Brain microvascular endothelial cell (primary cell): ENCODE data around the gene ARMC9.
"Not testable (repeated sequence)": the region's sequence is repeated elsewhere in the genome, so short reads cannot be mapped to it uniquely, and the experiment has no call there.

Experiments used
- DNase-seq: peaks from one replicate; pipeline ENCODE4 v3.0.0-alpha.2; 2020
- H3K27ac ChIP-seq: fragments of 250-450 bp; sonication (Bioruptor Pico); 2 replicates; pipeline ENCODE4 v1.5.1; 2020; ENCODE audit warnings: mild to moderate bottlenecking, moderate library complexity
- H3K27me3 ChIP-seq: fragments of 250-450 bp; sonication (Bioruptor Pico); replicated peaks from 2 replicates; pipeline ENCODE4 v1.5.1; 2020; ENCODE audit warnings: mild to moderate bottlenecking
- H3K36me3 ChIP-seq: fragments of 250-450 bp; sonication (Bioruptor Pico); replicated peaks from 2 replicates; pipeline ENCODE4 v1.5.1; 2020; ENCODE audit warnings: mild to moderate bottlenecking
- H3K4me3 ChIP-seq: 2 replicates; pipeline ENCODE4 v1.5.1; 2011; ENCODE audit warnings: low read depth, mild to moderate bottlenecking, control low read depth, low read length, moderate library complexity
- in situ Hi-C: cut with HindIII; loops from 2 replicates; pipeline ENCODE4 v1.10.0; 2017; ENCODE audit warnings: low sequenced_read_pairs, low pct_ligation_motif_present
- TF ChIP-seq, protein P1 (sequence below): IDR thresholded peaks from 2 replicates; pipeline ENCODE4 v1.5.1; 2011; ENCODE audit warnings: low read depth, mild to moderate bottlenecking, moderate library complexity, low read length, control low read depth, inconsistent platforms; ENCODE audit errors: missing control alignments

ARMC9 gene

DNA sequence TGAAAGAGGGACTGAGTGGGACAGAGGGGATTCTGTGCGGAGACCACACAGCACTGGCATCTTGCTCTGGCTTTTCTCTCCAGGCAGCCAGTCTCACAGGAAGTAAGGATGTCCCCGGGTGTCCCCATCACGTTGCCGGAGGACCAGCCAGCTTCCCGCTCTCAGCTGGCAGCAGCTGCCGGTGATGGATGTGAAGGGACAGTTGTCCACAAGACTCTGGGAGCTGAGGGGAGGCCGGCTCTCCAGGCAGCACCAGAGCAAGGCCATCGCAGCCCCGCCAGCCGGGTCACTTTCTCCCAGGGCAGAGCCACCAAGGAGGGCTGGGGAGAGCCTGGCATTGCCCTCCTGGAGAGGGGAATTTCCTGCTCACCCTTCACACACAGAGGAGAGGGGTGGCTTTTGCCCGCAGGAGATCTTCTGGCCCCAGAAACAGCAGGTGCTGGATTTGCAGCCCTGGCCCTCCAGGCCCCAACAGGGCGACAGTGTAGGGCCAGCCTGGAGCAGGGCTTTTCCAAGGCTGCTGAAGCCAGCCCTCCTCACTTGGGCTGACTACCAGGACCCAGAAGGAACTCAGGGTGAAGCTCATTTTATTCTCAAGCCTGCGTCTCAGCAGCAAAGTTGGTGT, 173.1 kb downstream of the ARMC9 start:
- Histone ChIP-seq H3K27ac (no peak overlapping the region), H3K27me3 (no peaks in the 10 kb centered on the region), H3K4me3 (no peak overlapping the region), H3K36me3 (no peaks in the 10 kb centered on the region)
- in situ Hi-C loops: no loop called here
- no peak for DNase-seq
- TF ChIP-seq, protein P1, sequence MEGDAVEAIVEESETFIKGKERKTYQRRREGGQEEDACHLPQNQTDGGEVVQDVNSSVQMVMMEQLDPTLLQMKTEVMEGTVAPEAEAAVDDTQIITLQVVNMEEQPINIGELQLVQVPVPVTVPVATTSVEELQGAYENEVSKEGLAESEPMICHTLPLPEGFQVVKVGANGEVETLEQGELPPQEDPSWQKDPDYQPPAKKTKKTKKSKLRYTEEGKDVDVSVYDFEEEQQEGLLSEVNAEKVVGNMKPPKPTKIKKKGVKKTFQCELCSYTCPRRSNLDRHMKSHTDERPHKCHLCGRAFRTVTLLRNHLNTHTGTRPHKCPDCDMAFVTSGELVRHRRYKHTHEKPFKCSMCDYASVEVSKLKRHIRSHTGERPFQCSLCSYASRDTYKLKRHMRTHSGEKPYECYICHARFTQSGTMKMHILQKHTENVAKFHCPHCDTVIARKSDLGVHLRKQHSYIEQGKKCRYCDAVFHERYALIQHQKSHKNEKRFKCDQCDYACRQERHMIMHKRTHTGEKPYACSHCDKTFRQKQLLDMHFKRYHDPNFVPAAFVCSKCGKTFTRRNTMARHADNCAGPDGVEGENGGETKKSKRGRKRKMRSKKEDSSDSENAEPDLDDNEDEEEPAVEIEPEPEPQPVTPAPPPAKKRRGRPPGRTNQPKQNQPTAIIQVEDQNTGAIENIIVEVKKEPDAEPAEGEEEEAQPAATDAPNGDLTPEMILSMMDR: no peak

DNA sequence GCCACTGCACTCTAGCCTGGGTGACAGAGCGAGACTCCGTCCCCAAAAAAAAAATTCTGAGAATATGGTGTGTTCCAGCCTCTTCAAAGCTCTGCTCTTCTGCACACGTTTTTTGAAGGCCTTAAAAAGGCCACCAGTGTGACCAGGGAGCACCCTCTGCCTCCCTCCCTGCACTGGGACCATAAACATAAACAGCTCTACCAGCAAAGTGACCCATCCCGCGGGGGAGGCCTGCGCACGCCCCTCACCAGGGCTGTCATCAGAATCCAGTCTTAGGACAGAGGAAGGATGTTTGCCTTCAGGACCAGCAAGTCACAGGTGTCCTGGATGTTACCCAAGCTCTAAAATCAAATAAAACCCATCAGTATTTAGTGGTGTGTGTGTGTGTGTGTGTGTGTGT, 173.9 kb downstream of the ARMC9 start:
- H3K4me3 ChIP-seq: no peak overlapping the region
- no peak for DNase-seq
- no peaks in the 10 kb centered on the region for H3K36me3 ChIP-seq
- TF ChIP-seq, protein P1: no peak
- no peaks in the 10 kb centered on the region for H3K27me3 ChIP-seq
- in situ Hi-C loops: no loop called here
- no peak overlapping the region for H3K27ac ChIP-seq

- TF ChIP-seq, protein P1: no peak
- no peak overlapping the region for H3K4me3 ChIP-seq
- no peaks in the 10 kb centered on the region for H3K36me3 ChIP-seq
- in situ Hi-C loops: no loop called here
- no peak for DNase-seq
- H3K27me3 ChIP-seq: no peaks in the 10 kb centered on the region
- no peak overlapping the region for H3K27ac ChIP-seq
Measured at GRCh38 chr2:231373184-231373583, 174.8 kb downstream of the ARMC9 start.

DNA sequence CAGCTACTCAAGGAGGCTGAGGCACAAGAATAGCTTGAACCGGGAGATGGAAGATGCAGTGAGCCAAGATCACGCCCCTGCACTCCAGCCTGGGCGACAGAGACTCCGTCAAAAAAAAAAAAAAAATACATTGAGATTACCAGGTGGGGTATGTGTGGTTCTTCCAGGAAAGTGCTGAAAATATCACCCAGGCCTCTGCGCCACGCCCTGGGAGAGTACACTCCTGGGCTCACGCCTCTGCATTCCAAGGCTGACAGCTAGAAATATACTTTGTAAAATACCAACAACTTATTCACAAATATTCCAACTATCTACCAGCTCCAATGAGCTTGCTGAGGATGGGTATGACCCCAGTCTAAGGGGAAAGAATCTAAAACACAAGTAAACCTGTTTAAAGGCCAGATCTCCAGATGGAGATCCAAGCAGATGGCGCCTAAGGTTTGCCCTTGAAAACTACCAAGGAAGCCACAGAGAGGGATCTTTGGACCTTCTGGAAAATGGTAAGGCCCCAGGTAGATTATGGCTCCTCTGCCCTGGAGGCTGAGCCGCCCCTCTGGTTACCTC, 175.4 kb downstream of the ARMC9 start:
- Histone ChIP-seq H3K27me3 (no peaks in the 10 kb centered on the region), H3K36me3 (no peaks in the 10 kb centered on the region), H3K27ac (no peak overlapping the region), H3K4me3 (no peak overlapping the region)
- TF ChIP-seq, protein P1: no peak
- in situ Hi-C loops: no loop called here
- DNase-seq: no peak

- H3K4me3 ChIP-seq: no peak overlapping the region
- H3K27ac ChIP-seq: no peak overlapping the region
- no peaks in the 10 kb centered on the region for H3K36me3 ChIP-seq
- TF ChIP-seq, protein P1: no peak
- DNase-seq: no peak
- H3K27me3 ChIP-seq: no peaks in the 10 kb centered on the region
- in situ Hi-C loops: no loop called here
Measured at GRCh38 chr2:231374771-231375170, 176.3 kb downstream of the ARMC9 start.

DNA sequence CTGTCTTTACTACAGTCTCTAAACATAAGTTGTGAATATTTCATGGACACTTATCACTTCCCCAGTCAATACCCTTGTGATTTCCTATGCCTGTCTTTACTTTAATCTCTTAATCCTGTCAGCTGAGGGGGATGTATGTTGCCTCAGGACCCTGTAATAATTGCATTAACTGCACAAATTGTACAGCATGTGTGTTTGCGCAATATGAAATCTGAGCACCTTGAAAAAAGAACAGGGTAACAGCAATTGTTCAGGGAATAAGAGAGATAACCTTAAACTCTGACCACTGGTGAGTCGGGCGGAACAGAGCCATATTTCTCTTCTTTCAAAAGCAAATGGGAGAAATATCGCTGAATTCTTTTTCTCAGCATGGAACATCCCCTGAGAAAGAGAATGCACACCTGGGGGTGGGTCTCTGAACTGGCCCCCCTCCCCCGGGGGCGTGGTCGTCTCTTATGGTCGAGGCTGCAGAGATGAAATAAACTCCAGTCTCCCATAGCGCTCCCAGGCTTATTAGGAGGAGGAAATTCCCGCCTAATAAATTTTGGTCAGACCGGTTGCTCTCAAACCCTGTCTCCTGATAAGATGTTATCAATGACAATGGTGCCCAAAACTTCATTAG, 177.7 kb downstream of the ARMC9 start:
- H3K36me3 ChIP-seq, DNase-seq, H3K27me3 ChIP-seq, H3K4me3 ChIP-seq, H3K27ac ChIP-seq, in situ Hi-C loops: not testable (repeated sequence)
